ENCODE measurements around the gene EIF4EBP2.

DNA sequence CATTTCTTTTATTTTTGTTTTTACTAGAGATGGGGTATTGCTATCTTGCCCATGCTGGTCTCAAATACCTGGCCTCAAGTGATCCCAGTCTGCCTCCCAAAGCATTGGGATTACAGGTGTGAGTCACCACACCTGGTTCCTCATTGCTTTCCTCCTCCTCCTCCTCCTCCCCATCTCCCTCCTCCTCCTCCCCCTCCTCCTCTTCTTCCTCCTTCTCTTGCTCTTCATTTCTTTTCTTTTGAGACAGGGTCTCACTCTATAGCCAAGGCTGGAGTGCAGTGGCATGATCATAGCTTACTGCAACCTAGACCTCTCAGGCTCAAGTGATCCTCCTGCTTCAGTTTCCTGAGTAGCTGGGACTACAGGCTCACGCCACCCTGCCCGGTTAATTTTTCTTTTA lies 43.7 kb upstream of the EIF4EBP2 start:
- no peak for TF ChIP-seq POLR2A (IDR thresholded peaks at IDR 0.05)
- TF ChIP-seq, protein P1, sequence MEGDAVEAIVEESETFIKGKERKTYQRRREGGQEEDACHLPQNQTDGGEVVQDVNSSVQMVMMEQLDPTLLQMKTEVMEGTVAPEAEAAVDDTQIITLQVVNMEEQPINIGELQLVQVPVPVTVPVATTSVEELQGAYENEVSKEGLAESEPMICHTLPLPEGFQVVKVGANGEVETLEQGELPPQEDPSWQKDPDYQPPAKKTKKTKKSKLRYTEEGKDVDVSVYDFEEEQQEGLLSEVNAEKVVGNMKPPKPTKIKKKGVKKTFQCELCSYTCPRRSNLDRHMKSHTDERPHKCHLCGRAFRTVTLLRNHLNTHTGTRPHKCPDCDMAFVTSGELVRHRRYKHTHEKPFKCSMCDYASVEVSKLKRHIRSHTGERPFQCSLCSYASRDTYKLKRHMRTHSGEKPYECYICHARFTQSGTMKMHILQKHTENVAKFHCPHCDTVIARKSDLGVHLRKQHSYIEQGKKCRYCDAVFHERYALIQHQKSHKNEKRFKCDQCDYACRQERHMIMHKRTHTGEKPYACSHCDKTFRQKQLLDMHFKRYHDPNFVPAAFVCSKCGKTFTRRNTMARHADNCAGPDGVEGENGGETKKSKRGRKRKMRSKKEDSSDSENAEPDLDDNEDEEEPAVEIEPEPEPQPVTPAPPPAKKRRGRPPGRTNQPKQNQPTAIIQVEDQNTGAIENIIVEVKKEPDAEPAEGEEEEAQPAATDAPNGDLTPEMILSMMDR (IDR thresholded peaks at IDR 0.05), result no peak

All from thyroid gland (tissue), 4 donors.